ENCODE data around the gene SLC32A1.

Gene SLC32A1

GRCh38 chr20:38755324-38755910, 31.1 kb downstream of the SLC32A1 start:
- no peak for DNase-seq

GRCh38 chr20:38757145-38757775, 33.0 kb downstream of the SLC32A1 start:
- DNase-seq: no peak

- no peak for DNase-seq
Observed at GRCh38 chr20:38759106-38759505, 34.8 kb downstream of the SLC32A1 start.

GRCh38 chr20:38760978-38761377, 36.7 kb downstream of the SLC32A1 start:
- DNase-seq: no peak

- DNase-seq: no peak
Observed at GRCh38 chr20:38762174-38762573, 37.9 kb downstream of the SLC32A1 start.

- DNase-seq: no peak
Observed at GRCh38 chr20:38763616-38764015, 39.3 kb downstream of the SLC32A1 start.

GRCh38 chr20:38764567-38765318, 40.5 kb downstream of the SLC32A1 start:
- peak; percentile 91 for DNase-seq

GRCh38 chr20:38766071-38766470, 41.8 kb downstream of the SLC32A1 start:
- no peak for DNase-seq

GRCh38 chr20:38769376-38770295, 45.4 kb downstream of the SLC32A1 start:
- DNase-seq: no peak

- no peak for DNase-seq
Observed at GRCh38 chr20:38770546-38770945, 46.3 kb downstream of the SLC32A1 start.

- DNase-seq: no peak
Observed at GRCh38 chr20:38770970-38771369, 46.7 kb downstream of the SLC32A1 start.

GRCh38 chr20:38771621-38772020, 47.3 kb downstream of the SLC32A1 start:
- DNase-seq: no peak

GRCh38 chr20:38774167-38774566, 49.9 kb downstream of the SLC32A1 start:
- DNase-seq: no peak

- no peak for DNase-seq
Observed at GRCh38 chr20:38776363-38776762, 52.1 kb downstream of the SLC32A1 start.
